Osteoblast (primary cell): Measurements from ENCODE around the gene GLB1L2. TPM values are rescaled to one million over a fixed set of nuclear protein-coding genes. Genes with fewer than 3 reads are reported as not detected.
"Not testable (repeated sequence)": the region's sequence is repeated elsewhere in the genome, so short reads cannot be mapped to it uniquely, and the experiment has no call there.

Experiments
- DNase-seq: peaks from one replicate; pipeline ENCODE4 v3.0.0; 2011; ENCODE audit warnings: low spot score, mixed read lengths; ENCODE audit not compliant: insufficient read length; ENCODE audit errors: missing footprints
- H2AFZ ChIP-seq: 2 replicates; pipeline ENCODE4 v1.6.0; 2011; ENCODE audit warnings: mild to moderate bottlenecking, low read length
- H3K27ac ChIP-seq: 2 replicates; pipeline ENCODE4 v1.5.1; 2011; ENCODE audit warnings: mild to moderate bottlenecking, low read depth, low read length, moderate library complexity
- H3K27me3 ChIP-seq: 2 replicates; pipeline ENCODE4 v1.6.0; 2012; ENCODE audit warnings: mild to moderate bottlenecking, control low read depth, inconsistent platforms, low read length, moderate library complexity; ENCODE audit not compliant: insufficient read depth
- H3K36me3 ChIP-seq: 2 replicates; pipeline ENCODE4 v1.5.1; 2011; ENCODE audit warnings: mild to moderate bottlenecking, low read length, control low read depth, moderate library complexity; ENCODE audit not compliant: insufficient read depth
- H3K4me1 ChIP-seq: 2 replicates; pipeline ENCODE4 v1.5.1; 2011; ENCODE audit warnings: mild to moderate bottlenecking, low read length, control low read depth, moderate library complexity; ENCODE audit not compliant: insufficient read depth
- H3K4me2 ChIP-seq: 2 replicates; pipeline ENCODE4 v1.6.0; 2011; ENCODE audit warnings: mild to moderate bottlenecking, low read length; ENCODE audit not compliant: insufficient read depth
- H3K4me3 ChIP-seq: fragments of 200-600 bp; sonication (generic); 3 replicates; pipeline ENCODE4 v1.5.1; 2012; ENCODE audit warnings: mild to moderate bottlenecking, low read length, inconsistent platforms; ENCODE audit not compliant: insufficient read depth
- H3K79me2 ChIP-seq: 2 replicates; pipeline ENCODE4 v1.6.0; 2012; ENCODE audit warnings: mild to moderate bottlenecking, low read length, control low read depth, inconsistent platforms; ENCODE audit not compliant: insufficient read depth
- H3K9me3 ChIP-seq: 2 replicates; pipeline ENCODE4 v1.5.1; 2011; ENCODE audit warnings: low read depth, low read length, control low read depth
- H4K20me1 ChIP-seq: 2 replicates; pipeline ENCODE4 v1.6.0; 2012; ENCODE audit warnings: mild to moderate bottlenecking, low read length, control low read depth; ENCODE audit not compliant: insufficient read depth
- total RNA-seq: library from RNA; depleted of rRNA; stranded (reverse); fragments of >200 nt; gene quantifications from 2 replicates; pipeline ENCODE4 v1.2.3, GENCODE V29; 2012
- TF ChIP-seq, protein P1 (sequence below): IDR thresholded peaks from 2 replicates; pipeline ENCODE4 v1.5.1; 2011; ENCODE audit warnings: mild to moderate bottlenecking, low read depth, low read length, moderate library complexity; ENCODE audit errors: extremely low read depth

GLB1L2 gene
- total RNA-seq, 1 donor: 0.36 TPM

DNA sequence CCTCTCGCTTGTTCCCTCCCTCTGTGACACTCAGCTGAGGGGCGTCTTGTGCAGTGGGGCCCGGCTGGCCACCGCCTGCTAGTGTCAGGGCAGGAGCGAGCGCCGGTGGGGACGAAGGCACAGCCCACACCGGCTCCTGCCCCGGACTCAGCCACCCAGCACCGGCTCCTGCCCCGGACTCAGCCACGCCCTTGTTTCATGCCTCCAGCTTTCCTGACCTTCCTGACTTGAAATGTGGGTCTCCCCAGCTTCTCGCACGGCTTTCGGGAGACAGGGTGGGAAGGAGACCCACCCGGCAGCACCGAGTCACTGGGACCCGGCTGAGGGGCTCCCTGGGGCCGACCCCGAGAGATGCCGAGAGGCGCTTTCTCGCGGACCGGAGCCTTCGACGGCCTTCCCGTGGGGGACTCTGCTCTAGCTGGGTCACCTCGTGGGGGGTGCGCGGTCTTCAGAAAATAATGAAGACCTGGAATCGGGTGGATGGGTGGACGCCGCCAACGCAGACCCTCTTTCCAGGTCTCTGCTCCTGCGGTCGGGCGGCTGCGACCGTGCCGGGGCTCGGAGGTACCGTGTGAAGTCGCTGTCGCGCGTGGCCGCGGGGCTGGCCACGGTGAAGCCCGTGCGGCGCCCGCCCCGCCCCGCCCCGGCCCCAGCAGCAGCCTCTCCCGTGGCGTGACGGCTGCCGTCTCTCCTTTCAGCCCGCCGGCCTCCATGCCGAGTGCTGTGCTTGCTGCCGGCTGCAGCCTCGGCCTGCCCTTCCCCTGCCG, 10.2 kb downstream of the GLB1L2 start:
- H3K4me2 ChIP-seq: no peak overlapping the region
- no peak overlapping the region for H3K27ac ChIP-seq
- H4K20me1 ChIP-seq: no peaks in the 10 kb centered on the region
- no peak overlapping the region for H3K4me3 ChIP-seq
- H3K4me1 ChIP-seq: no peaks in the 10 kb centered on the region
- TF ChIP-seq, protein P1, sequence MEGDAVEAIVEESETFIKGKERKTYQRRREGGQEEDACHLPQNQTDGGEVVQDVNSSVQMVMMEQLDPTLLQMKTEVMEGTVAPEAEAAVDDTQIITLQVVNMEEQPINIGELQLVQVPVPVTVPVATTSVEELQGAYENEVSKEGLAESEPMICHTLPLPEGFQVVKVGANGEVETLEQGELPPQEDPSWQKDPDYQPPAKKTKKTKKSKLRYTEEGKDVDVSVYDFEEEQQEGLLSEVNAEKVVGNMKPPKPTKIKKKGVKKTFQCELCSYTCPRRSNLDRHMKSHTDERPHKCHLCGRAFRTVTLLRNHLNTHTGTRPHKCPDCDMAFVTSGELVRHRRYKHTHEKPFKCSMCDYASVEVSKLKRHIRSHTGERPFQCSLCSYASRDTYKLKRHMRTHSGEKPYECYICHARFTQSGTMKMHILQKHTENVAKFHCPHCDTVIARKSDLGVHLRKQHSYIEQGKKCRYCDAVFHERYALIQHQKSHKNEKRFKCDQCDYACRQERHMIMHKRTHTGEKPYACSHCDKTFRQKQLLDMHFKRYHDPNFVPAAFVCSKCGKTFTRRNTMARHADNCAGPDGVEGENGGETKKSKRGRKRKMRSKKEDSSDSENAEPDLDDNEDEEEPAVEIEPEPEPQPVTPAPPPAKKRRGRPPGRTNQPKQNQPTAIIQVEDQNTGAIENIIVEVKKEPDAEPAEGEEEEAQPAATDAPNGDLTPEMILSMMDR: no peak
- no peak overlapping the region for H2AFZ ChIP-seq
- peak; percentile 67 for DNase-seq
- H3K9me3 ChIP-seq: no peaks in the 10 kb centered on the region
- H3K36me3 ChIP-seq: no peaks in the 10 kb centered on the region
- H3K27me3 ChIP-seq: no peaks in the 10 kb centered on the region
- H3K79me2 ChIP-seq: no peaks in the 10 kb centered on the region

DNA sequence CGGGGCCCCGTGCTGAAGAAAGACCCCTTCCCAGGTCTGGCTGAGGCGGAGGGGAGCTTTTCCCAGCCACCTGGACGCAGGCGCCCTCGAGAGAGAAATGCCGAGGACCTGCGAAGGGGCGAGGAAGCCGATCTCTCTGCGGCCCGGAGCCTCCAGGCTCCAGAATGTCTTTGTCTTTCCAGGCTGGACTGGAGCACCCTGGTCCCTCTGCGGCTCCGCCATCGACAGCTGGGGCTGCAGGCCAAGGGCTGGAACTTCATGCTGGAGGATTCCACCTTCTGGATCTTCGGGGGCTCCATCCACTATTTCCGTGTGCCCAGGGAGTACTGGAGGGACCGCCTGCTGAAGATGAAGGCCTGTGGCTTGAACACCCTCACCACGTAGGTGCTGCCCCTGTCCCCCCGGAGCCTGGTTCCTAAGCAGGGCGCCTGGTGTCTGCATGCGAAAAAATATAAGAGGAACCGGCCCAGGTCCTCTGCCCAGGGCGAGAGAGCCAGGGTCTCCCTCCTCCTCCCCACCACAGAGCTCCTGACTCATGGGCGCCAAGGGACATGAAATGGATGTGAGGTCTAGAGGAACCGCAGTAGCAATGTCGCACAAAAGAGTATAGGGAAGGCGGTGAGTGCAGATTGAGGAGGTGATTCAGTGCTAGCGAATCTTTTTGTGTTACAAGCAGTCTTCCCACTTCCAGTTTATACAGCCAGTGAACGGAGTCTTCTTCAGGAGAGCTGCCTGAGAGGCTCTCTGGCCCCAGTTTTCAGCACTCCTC, 11.0 kb downstream of the GLB1L2 start:
- Histone ChIP-seq H3K4me2 (no peak overlapping the region), H3K79me2 (no peaks in the 10 kb centered on the region), H4K20me1 (no peaks in the 10 kb centered on the region), H3K27me3 (no peaks in the 10 kb centered on the region), H3K27ac (no peak overlapping the region), H2AFZ (no peak overlapping the region), H3K36me3 (no peaks in the 10 kb centered on the region), H3K4me3 (no peak overlapping the region), H3K4me1 (no peaks in the 10 kb centered on the region), H3K9me3 (no peaks in the 10 kb centered on the region)
- DNase-seq: peak; percentile 60
- TF ChIP-seq, protein P1: no peak

DNA sequence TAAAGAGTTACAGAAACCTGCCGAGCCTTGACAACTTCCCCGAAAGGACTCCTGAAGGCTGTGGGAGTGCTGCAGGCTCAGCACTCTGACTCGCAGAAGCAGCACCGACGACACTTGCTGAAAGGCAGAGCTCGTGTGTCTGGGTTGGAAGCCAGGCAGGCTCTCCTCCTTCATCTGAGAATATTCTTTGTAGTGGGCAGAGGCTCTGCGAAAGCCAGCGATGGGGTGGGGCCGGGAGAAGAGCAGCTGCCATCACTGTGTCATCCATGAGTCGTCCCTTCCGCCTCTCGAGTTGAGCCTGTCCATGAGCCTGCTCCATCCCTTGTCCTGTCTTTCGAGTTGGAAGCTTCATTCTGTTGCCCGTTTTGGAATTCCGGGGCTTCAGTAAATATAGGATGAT, 11.9 kb downstream of the GLB1L2 start:
- Histone ChIP-seq H3K36me3 (no peaks in the 10 kb centered on the region), H4K20me1 (no peaks in the 10 kb centered on the region), H3K4me3 (no peak overlapping the region), H3K27me3 (no peaks in the 10 kb centered on the region), H3K4me2 (no peak overlapping the region), H3K9me3 (no peaks in the 10 kb centered on the region), H3K4me1 (no peaks in the 10 kb centered on the region), H2AFZ (no peak overlapping the region), H3K79me2 (no peaks in the 10 kb centered on the region), H3K27ac (no peak overlapping the region)
- peak; percentile 86 for DNase-seq
- TF ChIP-seq, protein P1: no peak

DNA sequence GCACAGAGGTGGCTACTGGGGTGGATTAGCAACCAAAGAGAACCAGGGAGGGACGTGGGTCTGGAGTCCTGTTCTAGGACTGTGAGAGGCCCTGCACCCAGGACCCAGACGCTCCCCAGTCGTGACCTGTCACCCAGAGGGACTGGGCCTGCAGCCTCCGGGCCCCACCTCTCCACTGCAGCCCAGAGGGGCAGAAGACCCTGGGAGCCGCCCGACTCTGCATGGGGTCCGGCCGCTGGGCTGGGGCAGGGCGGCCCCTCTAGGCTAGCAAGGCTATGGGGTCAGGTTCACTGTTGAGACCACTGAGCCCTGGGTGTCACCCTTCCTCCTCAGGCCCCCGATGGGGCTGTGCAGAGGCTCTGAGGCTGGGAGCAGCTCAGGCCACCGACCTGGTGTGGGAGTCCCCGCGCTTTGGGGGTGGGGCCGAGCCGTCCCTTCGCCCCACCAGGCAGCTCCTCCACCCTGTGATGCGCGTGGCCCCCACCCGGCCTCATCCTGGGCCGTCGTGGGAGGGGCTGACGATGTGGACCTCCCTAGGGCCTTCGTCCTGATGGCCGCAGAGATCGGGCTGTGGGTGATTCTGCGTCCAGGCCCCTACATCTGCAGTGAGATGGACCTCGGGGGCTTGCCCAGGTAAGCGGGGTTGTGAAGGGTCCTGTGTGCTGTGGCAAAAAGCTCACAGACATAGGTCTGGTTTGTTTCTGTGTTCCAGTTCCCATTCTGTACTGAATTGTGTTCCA, 12.9 kb downstream of the GLB1L2 start:
- not testable (repeated sequence) for H3K79me2 ChIP-seq, H3K4me3 ChIP-seq, H3K27me3 ChIP-seq, DNase-seq, H3K4me1 ChIP-seq, H3K36me3 ChIP-seq, H3K4me2 ChIP-seq, H3K27ac ChIP-seq, H3K9me3 ChIP-seq, H2AFZ ChIP-seq, H4K20me1 ChIP-seq
